B cell (primary cell): ENCODE data around the gene CLDN4. TPM values are rescaled to one million over a fixed set of nuclear protein-coding genes. Genes with fewer than 3 reads are reported as not detected.

Experiments used
- ATAC-seq: fragments of 200-7000 bp; cut with Tn5 transposase; one replicate; pipeline ENCODE4 v1.10.0; 2021; ENCODE audit warnings: low read depth, mild to moderate bottlenecking, moderate number of reproducible peaks, moderate library complexity
- CTCF ChIA-PET: fragments of 350-600 bp; sonication (Branson Sonifier 250); formaldehyde crosslinking; loops from one replicate; lab custom pipeline; 2021; ENCODE audit warnings: antibody characterized with exemption, inconsistent platforms; lab: Charles Lee
- POLR2A ChIA-PET: fragments of 350-600 bp; sonication (Branson Sonifier 250); formaldehyde crosslinking; loops from one replicate; lab custom pipeline; 2021; ENCODE audit warnings: antibody characterized with exemption; lab: Charles Lee
- DNase-seq: peaks from one replicate; pipeline ENCODE4 v3.0.0; 2013
- H2AFZ ChIP-seq: 2 replicates; pipeline ENCODE4 v1.6.1; 2012; ENCODE audit warnings: mild to moderate bottlenecking, low read depth, low read length; ENCODE audit not compliant: insufficient read depth, poor library complexity, severe bottlenecking
- H3K27ac ChIP-seq, 2 donors: 1 replicate in 1 of 2; 2 replicates in 1 of 2; pipeline ENCODE4 v1.5.1; 2012 to 2013; ENCODE audit warnings: low read length in 2 of 2, mild to moderate bottlenecking in 2 of 2, moderate library complexity in 1 of 2
- H3K27me3 ChIP-seq, 4 experiments: fragments of 200-600 bp in 1 of 4; sonication (generic) in 1 of 4; replicated peaks in 1 of 4; 1 replicate in 2 of 4; 2 replicates in 2 of 4; pipeline versions ENCODE4 v1.6.1 to v1.7.0; 2013 to 2016; ENCODE audit warnings: low read length in 3 of 4, mild to moderate bottlenecking in 2 of 4, mixed read lengths in 1 of 4, moderate library complexity in 1 of 4; ENCODE audit not compliant: insufficient read depth in 4 of 4, control insufficient read depth in 3 of 4; ENCODE audit errors: control extremely low read depth in 1 of 4
- H3K36me3 ChIP-seq, 2 experiments: replicated peaks in 1 of 2; 1 replicate in 1 of 2; 2 replicates in 1 of 2; pipeline versions ENCODE4 v1.6.1 to v1.7.1; 2013; ENCODE audit warnings: low read length in 1 of 2; ENCODE audit not compliant: insufficient read depth in 2 of 2, control insufficient read depth in 1 of 2; ENCODE audit errors: control extremely low read depth in 1 of 2, extremely low read depth in 1 of 2
- H3K4me1 ChIP-seq, 2 donors: fragments of 200-600 bp in 1 of 2; sonication (generic) in 1 of 2; 1 replicate in 1 of 2; 2 replicates in 1 of 2; pipeline versions ENCODE4 v1.5.1 to v1.6.1; 2013 to 2017; ENCODE audit warnings: low read length in 2 of 2; ENCODE audit not compliant: control insufficient read depth in 2 of 2, insufficient read depth in 2 of 2
- H3K4me2 ChIP-seq: replicated peaks from 2 replicates; pipeline ENCODE3; 2012; ENCODE audit warnings: mild to moderate bottlenecking, low read depth, low read length; ENCODE audit not compliant: poor library complexity, severe bottlenecking
- H3K4me3 ChIP-seq, 5 experiments: fragments of 200-600 bp in 1 of 5; sonication (generic) in 1 of 5; 1 replicate in 3 of 5; 2 replicates in 2 of 5; pipeline versions ENCODE4 v1.5.1 to v1.7.0; 2011 to 2016; ENCODE audit warnings: low read length in 4 of 5, mild to moderate bottlenecking in 4 of 5, low read depth in 2 of 5, control low read depth in 1 of 5, moderate library complexity in 1 of 5; ENCODE audit not compliant: insufficient read depth in 1 of 5; ENCODE audit errors: control extremely low read depth in 1 of 5, extremely low read depth in 1 of 5
- H3K79me2 ChIP-seq: fragments of 200-600 bp; sonication (generic); one replicate; pipeline ENCODE4 v1.6.0; 2016; ENCODE audit warnings: low read length; ENCODE audit not compliant: control insufficient read depth, insufficient read depth
- H3K9ac ChIP-seq: fragments of 200-600 bp; sonication (generic); 2 replicates; pipeline ENCODE4 v1.6.1; 2017; ENCODE audit warnings: mild to moderate bottlenecking, low read length, moderate library complexity
- H3K9me3 ChIP-seq, 3 donors: one replicate each; pipeline versions ENCODE4 v1.6.1 to v1.7.1; 2013; ENCODE audit warnings: low read length in 2 of 3; ENCODE audit not compliant: control insufficient read depth in 2 of 3, insufficient read depth in 1 of 3; ENCODE audit errors: control extremely low read depth in 1 of 3
- H4K20me1 ChIP-seq: 2 replicates; pipeline ENCODE4 v1.6.0; 2012; ENCODE audit warnings: mild to moderate bottlenecking, low read length; ENCODE audit not compliant: insufficient read depth, control insufficient read depth, poor library complexity, severe bottlenecking
- H3K27ac Mint-ChIP-seq: one replicate; pipeline ENCODE4 v1.8.0; 2021; ENCODE audit warnings: mixed read lengths
- H3K27me3 Mint-ChIP-seq: one replicate; pipeline ENCODE4 v1.8.0; 2021; ENCODE audit warnings: mixed read lengths
- H3K4me1 Mint-ChIP-seq: one replicate; pipeline ENCODE4 v1.8.0; 2021; ENCODE audit warnings: mixed read lengths
- H3K4me3 Mint-ChIP-seq: one replicate; pipeline ENCODE4 v1.8.0; 2021; ENCODE audit warnings: mixed read lengths
- H3K9me3 Mint-ChIP-seq: one replicate; pipeline ENCODE4 v1.8.0; 2022; ENCODE audit warnings: mixed read lengths; ENCODE audit not compliant: insufficient read depth
- CTCF ChIP-seq: fragments of 200-600 bp; IDR thresholded peaks from one replicate; pipeline ENCODE4 v1.8.0; 2022; ENCODE audit warnings: antibody characterized with exemption, mild to moderate bottlenecking
- EZH2 ChIP-seq: IDR thresholded peaks from 2 replicates; pipeline ENCODE4 v1.6.1; 2012; ENCODE audit warnings: borderline replicate concordance, low read depth, mild to moderate bottlenecking, moderate library complexity, low read length; ENCODE audit not compliant: insufficient read depth, poor library complexity, severe bottlenecking
- WGBS: methylation state at CpG from one replicate; pipeline ENCODE4 v1.1.5; 2013; ENCODE audit warnings: missing lambda C conversion rate; ENCODE audit not compliant: insufficient coverage; 5-methylcytosine and 5-hydroxymethylcytosine counted together
- intact Hi-C: fragments of 100-400 bp; cut with micrococcal nuclease; formaldehyde crosslinking; loops from one replicate; pipeline ENCODE4 v1.10.0; 2022
- polyA plus RNA-seq: library from polyadenylated mRNA; depleted of rRNA; stranded (reverse); fragments of >200 nt; gene quantifications from 2 replicates; pipeline ENCODE4 v1.2.3, GENCODE V29; 2012
- total RNA-seq, 2 donors: library from RNA; stranded (reverse); fragments of 120-200 nt in 1 of 2; gene quantifications; 1 replicate in 1 of 2; 2 replicates in 1 of 2; pipeline versions ENCODE4 v1.2.3 to v1.2.4, GENCODE V29; 2013 to 2022

Gene CLDN4
- total and polyA plus RNA-seq, 2 donors (not counting 1 experiment from before 2014, with no cell fraction given), result 0.09 TPM; not detected in 1

DNA sequence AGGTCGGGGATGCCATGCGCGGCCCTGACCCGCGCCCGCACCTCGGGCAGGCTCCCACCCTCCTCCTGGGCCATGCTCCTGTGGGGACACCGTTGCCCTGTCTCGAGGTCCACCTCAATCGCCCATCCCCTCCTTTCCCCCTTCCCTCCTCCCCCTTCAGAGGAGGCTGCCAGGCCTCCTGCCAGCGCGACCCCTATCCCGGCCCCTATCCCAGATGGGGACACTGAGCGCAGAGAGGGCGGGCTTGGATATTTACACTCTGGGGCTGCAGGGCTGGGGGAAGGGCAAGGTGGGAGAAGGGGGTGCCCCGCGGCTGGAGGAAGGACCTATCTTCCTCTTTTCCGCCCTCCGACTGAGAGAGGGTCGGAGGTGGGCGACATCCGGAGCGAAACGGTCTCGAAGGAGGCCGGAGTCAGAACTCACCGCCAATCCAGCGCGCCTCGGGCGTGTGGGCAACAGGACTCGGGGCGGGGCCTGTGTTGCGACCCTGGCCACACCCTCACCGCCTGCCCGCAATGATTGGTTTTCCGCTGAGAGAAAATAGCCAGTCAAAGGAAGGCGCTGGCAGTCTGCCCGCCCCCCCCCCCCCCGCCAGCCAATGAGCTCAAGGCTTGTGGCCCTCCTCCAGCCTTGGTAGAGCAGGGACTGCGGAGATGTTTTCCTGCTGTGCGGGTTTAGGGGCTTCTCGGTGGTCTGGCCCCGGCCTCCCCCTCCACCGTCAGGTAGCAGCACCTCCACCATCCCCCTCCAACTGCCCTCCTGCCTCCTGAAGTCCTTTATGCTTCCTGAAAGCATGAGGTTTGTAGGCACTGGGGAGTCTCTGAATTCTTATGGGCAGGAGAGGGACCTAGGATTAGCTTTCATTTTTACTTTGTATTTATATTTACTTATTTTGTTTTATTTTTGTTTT, 11.5 kb downstream of the CLDN4 start, which contains the start of gene METTL27:
Gene METTL27 (minus strand): TSS at position 450 of the 910 bp plus-strand sequence. CDS start 376 bp downstream, at position 74.
- Mint-ChIP-seq H3K27ac (peak within 1 kb of the TSS; percentile 70), H3K4me1 (peaks cover 32% of the 10 kb centered on the region), H3K27me3 (no peaks in the 10 kb centered on the region), H3K4me3 (peak within 1 kb of the TSS; percentile 87), H3K9me3 (no peaks in the 10 kb centered on the region)
- CTCF ChIA-PET, result interaction anchor here (0.6 to 2.3 kb wide), 3 partner anchors 13 to 225 kb away, joined by 4 to 11 read pairs (median 6); no protein-coding TSS in a partner anchor
- peak within 1 kb of the TSS; percentile 98 for H3K4me2 ChIP-seq
- H3K36me3 ChIP-seq, result no peaks in the 10 kb centered on the region
- DNase-seq, result peak; percentile 90
- peak within 1 kb of the TSS; percentile 24 to 47 for H3K27ac ChIP-seq
- peak within 1 kb of the TSS; percentile 35 to 79 (median 65) for H3K4me3 ChIP-seq
- peak within 1 kb of the TSS; percentile 91 for H2AFZ ChIP-seq
- H3K9me3 ChIP-seq, result no peaks in the 10 kb centered on the region
- POLR2A ChIA-PET, result interaction anchor here (0.6 to 1.3 kb wide), 6 partner anchors 9 to 368 kb away, joined by 3 to 5 read pairs (median 3); partner anchors contain the start of gene STX1A
- intact Hi-C loops, result loop anchor here (2.0 kb wide), 1 partner anchor 104 kb away; the partner anchor contains the start of gene ABHD11
- no peaks in the 10 kb centered on the region for H3K27me3 ChIP-seq
- no peaks in the 10 kb centered on the region for H4K20me1 ChIP-seq
- 19% methylated on average over 27 of the region's 45 CpGs for WGBS
- ATAC-seq, result peak; percentile 99
- TF ChIP-seq EZH2, result no peak
- TF ChIP-seq CTCF, result no peak
- peaks cover 25 to 40% of the 10 kb centered on the region in 2 donors for H3K4me1 ChIP-seq
- H3K9ac ChIP-seq, result peak within 1 kb of the TSS; percentile 69
- H3K79me2 ChIP-seq, result no peaks in the 10 kb centered on the region
